ENCODE measurements around the gene MUC5B.

GRCh38 chr11:1310318-1310687 is 87.4 kb downstream of the MUC5B start:
- TF ChIP-seq CTCF (IDR thresholded peaks at IDR 0.05) (no peak), ZFX (IDR thresholded peaks at IDR 0.05; ENCODE audit: borderline replicate concordance) (no peak)
